Skeletal muscle cell (primary cell): ENCODE data around the gene CTF1.
"Not testable (repeated sequence)": the region's sequence is repeated elsewhere in the genome, so short reads cannot be mapped to it uniquely, and the experiment has no call there.

ENCODE experiments used
- DNase-seq: peaks from one replicate; pipeline ENCODE4 v3.0.0-alpha.2; 2010; ENCODE audit warnings: low read depth
- H3K4me3 ChIP-seq: 2 replicates; pipeline ENCODE4 v1.5.1; 2011; ENCODE audit warnings: low read depth, mild to moderate bottlenecking, control low read depth, low read length, moderate library complexity

Gene CTF1

GRCh38 chr16:30886145-30886544 lies 10.3 kb upstream of the CTF1 start:
- no peak for DNase-seq
- H3K4me3 ChIP-seq, result no peak overlapping the region

GRCh38 chr16:30887927-30888326 lies 8.5 kb upstream of the CTF1 start:
- no peak overlapping the region for H3K4me3 ChIP-seq
- DNase-seq, result no peak

- no peak overlapping the region for H3K4me3 ChIP-seq
Observed at GRCh38 chr16:30888856-30889499, 7.4 kb upstream of the CTF1 start.

GRCh38 chr16:30889721-30890120 lies 6.7 kb upstream of the CTF1 start:
- no peak overlapping the region for H3K4me3 ChIP-seq
- no peak for DNase-seq

More at GRCh38 chr16:30888856-30889499, 7.4 kb upstream of the CTF1 start:
- no peak for DNase-seq

GRCh38 chr16:30891043-30891823 lies 5.2 kb upstream of the CTF1 start:
- DNase-seq, H3K4me3 ChIP-seq: not testable (repeated sequence)

- DNase-seq, result no peak
- H3K4me3 ChIP-seq, result peak overlapping the region; percentile 83
Observed at GRCh38 chr16:30892670-30893416, 3.6 kb upstream of the CTF1 start.

- DNase-seq, result no peak
- H3K4me3 ChIP-seq, result peak overlapping the region; percentile 83
Observed at GRCh38 chr16:30893417-30893743, 3.0 kb upstream of the CTF1 start.

GRCh38 chr16:30893744-30894539 lies 2.5 kb upstream of the CTF1 start, which contains the start of gene BCL7C:
Gene BCL7C (minus strand): TSS chr16:30894077. CDS start chr16:30893944, 133 bp downstream.
- peak within 1 kb of the TSS; percentile 83 for H3K4me3 ChIP-seq
- peak; percentile 59 for DNase-seq

GRCh38 chr16:30894540-30895368 lies 1.7 kb upstream of the CTF1 start:
- no peak for DNase-seq
- peak overlapping the region; percentile 83 for H3K4me3 ChIP-seq

GRCh38 chr16:30895627-30896260 lies 670 bp upstream of the CTF1 start:
- no peak for DNase-seq
- peak overlapping the region; percentile 57 for H3K4me3 ChIP-seq

- peak; percentile 65 for DNase-seq
- H3K4me3 ChIP-seq, result peak overlapping the region; percentile 57
Observed at GRCh38 chr16:30896889-30897733, 697 bp downstream of the CTF1 start.

GRCh38 chr16:30899794-30900193 lies 3.4 kb downstream of the CTF1 start:
- no peak for DNase-seq
- H3K4me3 ChIP-seq, result no peak overlapping the region

- DNase-seq, result no peak
- H3K4me3 ChIP-seq, result no peak overlapping the region
Observed at GRCh38 chr16:30900588-30900987, 4.2 kb downstream of the CTF1 start.

GRCh38 chr16:30901201-30902028 lies 5.0 kb downstream of the CTF1 start:
- H3K4me3 ChIP-seq, result peak overlapping the region; percentile 44
- DNase-seq, result no peak

GRCh38 chr16:30902029-30902972 lies 5.9 kb downstream of the CTF1 start:
- no peak for DNase-seq
- peak overlapping the region; percentile 44 for H3K4me3 ChIP-seq

GRCh38 chr16:30903002-30903401 lies 6.6 kb downstream of the CTF1 start:
- no peak for DNase-seq
- H3K4me3 ChIP-seq, result no peak overlapping the region
